GM20000 (cell line): ENCODE results near the gene FAM131B.

Experiments used
- DNase-seq: peaks from one replicate; pipeline ENCODE4 v3.0.0; 2012; ENCODE audit warnings: low spot score
- CTCF ChIP-seq: IDR thresholded peaks from 2 replicates; pipeline ENCODE4 v1.5.1; 2012; ENCODE audit warnings: mild to moderate bottlenecking, control low read depth; ENCODE audit errors: extremely low read depth, missing control alignments

FAM131B gene

GRCh38 chr7:143396625-143397556 lies 34.4 kb upstream of the FAM131B start:
- no peak for DNase-seq
- no peak for TF ChIP-seq CTCF

GRCh38 chr7:143396182-143396581 lies 33.7 kb upstream of the FAM131B start:
- no peak for DNase-seq
- TF ChIP-seq CTCF = no peak

- no peak for DNase-seq
- TF ChIP-seq CTCF = no peak
These were observed 33.0 kb upstream of the FAM131B start for GRCh38 chr7:143395187-143396149.

- no peak for DNase-seq
These were observed 32.3 kb upstream of the FAM131B start for GRCh38 chr7:143394777-143395176.

GRCh38 chr7:143394068-143394467 lies 31.6 kb upstream of the FAM131B start:
- no peak for DNase-seq
- TF ChIP-seq CTCF = no peak

More at GRCh38 chr7:143394777-143395176, 32.3 kb upstream of the FAM131B start:
- TF ChIP-seq CTCF = no peak

GRCh38 chr7:143393267-143394041 lies 30.9 kb upstream of the FAM131B start:
- TF ChIP-seq CTCF = no peak
- DNase-seq = no peak
